ENCODE measurements around the gene DTNB.

The DTNB gene

DNA sequence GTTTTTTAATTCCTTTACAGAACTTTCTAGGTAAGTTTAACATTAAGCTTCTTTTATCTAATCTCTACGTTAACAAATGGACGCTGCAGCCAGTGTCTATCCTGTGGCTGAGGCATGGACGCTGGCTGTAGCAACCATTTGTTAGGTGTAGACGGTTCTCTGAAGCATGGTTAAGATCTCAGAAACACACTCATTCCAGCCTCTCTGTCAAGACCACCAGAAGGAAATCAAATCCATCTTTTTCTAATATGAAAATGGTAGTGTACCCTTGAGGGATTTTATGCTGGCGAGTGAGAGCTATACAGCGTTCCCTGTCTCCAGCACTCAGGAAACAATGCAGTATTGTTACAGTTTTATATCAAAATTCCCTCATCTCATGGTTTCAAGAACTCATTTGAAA lies 78.0 kb downstream of the DTNB start:
- H3K4me3 ChIP-seq (replicated peaks; ENCODE audit: insufficient read depth, low read length), result no peak overlapping the region
- no peak for DNase-seq (ENCODE audit: low read depth in 1 of 2, low spot score in 1 of 2)
- H3K27me3 ChIP-seq (ENCODE audit: insufficient read depth, poor library complexity, severe bottlenecking), result no peaks in the 10 kb centered on the region
- TF ChIP-seq SPI1 (IDR thresholded peaks at IDR 0.05; ENCODE audit: borderline replicate concordance, low read depth) (no peak), GABPA (IDR thresholded peaks at IDR 0.05; ENCODE audit: low read depth) (no peak), POLR2AphosphoS5 (IDR thresholded peaks at IDR 0.05; ENCODE audit: low read depth) (no peak)
- TF ChIP-seq, protein P1, sequence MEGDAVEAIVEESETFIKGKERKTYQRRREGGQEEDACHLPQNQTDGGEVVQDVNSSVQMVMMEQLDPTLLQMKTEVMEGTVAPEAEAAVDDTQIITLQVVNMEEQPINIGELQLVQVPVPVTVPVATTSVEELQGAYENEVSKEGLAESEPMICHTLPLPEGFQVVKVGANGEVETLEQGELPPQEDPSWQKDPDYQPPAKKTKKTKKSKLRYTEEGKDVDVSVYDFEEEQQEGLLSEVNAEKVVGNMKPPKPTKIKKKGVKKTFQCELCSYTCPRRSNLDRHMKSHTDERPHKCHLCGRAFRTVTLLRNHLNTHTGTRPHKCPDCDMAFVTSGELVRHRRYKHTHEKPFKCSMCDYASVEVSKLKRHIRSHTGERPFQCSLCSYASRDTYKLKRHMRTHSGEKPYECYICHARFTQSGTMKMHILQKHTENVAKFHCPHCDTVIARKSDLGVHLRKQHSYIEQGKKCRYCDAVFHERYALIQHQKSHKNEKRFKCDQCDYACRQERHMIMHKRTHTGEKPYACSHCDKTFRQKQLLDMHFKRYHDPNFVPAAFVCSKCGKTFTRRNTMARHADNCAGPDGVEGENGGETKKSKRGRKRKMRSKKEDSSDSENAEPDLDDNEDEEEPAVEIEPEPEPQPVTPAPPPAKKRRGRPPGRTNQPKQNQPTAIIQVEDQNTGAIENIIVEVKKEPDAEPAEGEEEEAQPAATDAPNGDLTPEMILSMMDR (IDR thresholded peaks at IDR 0.05; ENCODE audit: insufficient read depth, low read length), result no peak
- TF ChIP-seq, protein P2, sequence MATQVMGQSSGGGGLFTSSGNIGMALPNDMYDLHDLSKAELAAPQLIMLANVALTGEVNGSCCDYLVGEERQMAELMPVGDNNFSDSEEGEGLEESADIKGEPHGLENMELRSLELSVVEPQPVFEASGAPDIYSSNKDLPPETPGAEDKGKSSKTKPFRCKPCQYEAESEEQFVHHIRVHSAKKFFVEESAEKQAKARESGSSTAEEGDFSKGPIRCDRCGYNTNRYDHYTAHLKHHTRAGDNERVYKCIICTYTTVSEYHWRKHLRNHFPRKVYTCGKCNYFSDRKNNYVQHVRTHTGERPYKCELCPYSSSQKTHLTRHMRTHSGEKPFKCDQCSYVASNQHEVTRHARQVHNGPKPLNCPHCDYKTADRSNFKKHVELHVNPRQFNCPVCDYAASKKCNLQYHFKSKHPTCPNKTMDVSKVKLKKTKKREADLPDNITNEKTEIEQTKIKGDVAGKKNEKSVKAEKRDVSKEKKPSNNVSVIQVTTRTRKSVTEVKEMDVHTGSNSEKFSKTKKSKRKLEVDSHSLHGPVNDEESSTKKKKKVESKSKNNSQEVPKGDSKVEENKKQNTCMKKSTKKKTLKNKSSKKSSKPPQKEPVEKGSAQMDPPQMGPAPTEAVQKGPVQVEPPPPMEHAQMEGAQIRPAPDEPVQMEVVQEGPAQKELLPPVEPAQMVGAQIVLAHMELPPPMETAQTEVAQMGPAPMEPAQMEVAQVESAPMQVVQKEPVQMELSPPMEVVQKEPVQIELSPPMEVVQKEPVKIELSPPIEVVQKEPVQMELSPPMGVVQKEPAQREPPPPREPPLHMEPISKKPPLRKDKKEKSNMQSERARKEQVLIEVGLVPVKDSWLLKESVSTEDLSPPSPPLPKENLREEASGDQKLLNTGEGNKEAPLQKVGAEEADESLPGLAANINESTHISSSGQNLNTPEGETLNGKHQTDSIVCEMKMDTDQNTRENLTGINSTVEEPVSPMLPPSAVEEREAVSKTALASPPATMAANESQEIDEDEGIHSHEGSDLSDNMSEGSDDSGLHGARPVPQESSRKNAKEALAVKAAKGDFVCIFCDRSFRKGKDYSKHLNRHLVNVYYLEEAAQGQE (IDR thresholded peaks at IDR 0.05; ENCODE audit: insufficient replicate concordance, low read depth), result no peak
- no peak overlapping the region for H3K27ac ChIP-seq (replicated peaks)

DNA sequence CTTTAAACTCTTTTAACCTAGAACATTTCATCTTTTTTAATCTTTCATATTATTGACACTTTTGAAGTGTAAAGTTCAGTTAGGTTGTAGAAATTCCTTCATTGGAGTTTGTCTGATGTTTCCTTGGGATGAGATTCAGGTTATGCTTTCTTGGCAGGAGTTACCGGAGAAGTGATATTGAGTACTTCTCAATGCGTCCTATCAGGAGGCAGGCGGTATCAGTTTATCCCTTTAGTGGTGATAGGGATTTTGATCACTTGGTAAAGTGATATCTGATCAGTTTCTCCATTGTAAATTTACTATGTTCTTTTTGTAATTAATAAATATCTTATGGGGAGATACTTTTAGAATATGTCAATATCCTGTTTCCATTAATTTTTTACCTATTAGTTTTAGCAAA lies 78.4 kb downstream of the DTNB start:
- no peaks in the 10 kb centered on the region for H3K27me3 ChIP-seq (ENCODE audit: insufficient read depth, poor library complexity, severe bottlenecking)
- no peak for TF ChIP-seq POLR2AphosphoS5 (IDR thresholded peaks at IDR 0.05; ENCODE audit: low read depth)
- TF ChIP-seq SPI1 (IDR thresholded peaks at IDR 0.05; ENCODE audit: borderline replicate concordance, low read depth), result no peak
- TF ChIP-seq GABPA (IDR thresholded peaks at IDR 0.05; ENCODE audit: low read depth), result no peak
- TF ChIP-seq, protein P2 (IDR thresholded peaks at IDR 0.05; ENCODE audit: insufficient replicate concordance, low read depth), result no peak
- TF ChIP-seq, protein P1 (IDR thresholded peaks at IDR 0.05; ENCODE audit: insufficient read depth, low read length), result no peak
- DNase-seq (ENCODE audit: low read depth in 1 of 2, low spot score in 1 of 2), result no peak
- H3K4me3 ChIP-seq (replicated peaks; ENCODE audit: insufficient read depth, low read length), result no peak overlapping the region
- no peak overlapping the region for H3K27ac ChIP-seq (replicated peaks)

DNA sequence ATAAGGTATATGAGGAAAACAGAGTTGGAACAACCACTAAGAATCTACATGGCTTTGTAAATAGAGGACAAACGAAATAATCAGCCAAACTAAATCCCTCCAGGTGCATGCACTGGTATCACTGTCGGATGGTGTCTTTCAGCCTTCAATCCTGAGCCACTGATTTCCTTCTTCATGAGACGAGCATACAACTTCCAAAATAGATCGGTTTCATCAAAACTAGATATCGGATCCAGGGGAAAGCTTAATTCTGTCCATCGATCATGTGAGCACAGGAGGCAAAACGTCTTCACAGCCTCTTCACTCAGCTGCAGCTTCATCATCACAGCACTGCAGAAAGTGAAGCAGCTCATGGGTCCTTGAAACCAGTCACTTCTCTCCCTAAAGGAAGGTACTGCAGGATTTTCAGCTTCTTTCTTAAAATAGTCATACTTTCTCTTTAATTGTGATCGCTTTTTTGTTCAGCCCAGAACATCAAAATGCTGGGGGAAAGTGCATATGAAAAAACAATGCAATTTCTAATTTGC lies 80.5 kb downstream of the DTNB start:
- no peak overlapping the region for H3K27ac ChIP-seq (replicated peaks)
- TF ChIP-seq, protein P2 (IDR thresholded peaks at IDR 0.05; ENCODE audit: insufficient replicate concordance, low read depth), result no peak
- TF ChIP-seq, protein P1 (IDR thresholded peaks at IDR 0.05; ENCODE audit: insufficient read depth, low read length), result no peak
- TF ChIP-seq POLR2AphosphoS5 (IDR thresholded peaks at IDR 0.05; ENCODE audit: low read depth), result no peak
- H3K4me3 ChIP-seq (replicated peaks; ENCODE audit: insufficient read depth, low read length), result no peak overlapping the region
- no peak for DNase-seq (ENCODE audit: low read depth in 1 of 2, low spot score in 1 of 2)
- no peaks in the 10 kb centered on the region for H3K27me3 ChIP-seq (ENCODE audit: insufficient read depth, poor library complexity, severe bottlenecking)
